GM12878 (cell line): ENCODE data around the gene NAV3. TPM values are rescaled to one million over a fixed set of nuclear protein-coding genes. Genes with fewer than 3 reads are reported as not detected.

Experiments
- ATAC-seq: fragments of 200-7000 bp; cut with Tn5 transposase; 3 replicates; pipeline ENCODE4 v1.9.1; 2020; ENCODE audit warnings: mild to moderate bottlenecking, moderate library complexity
- BruUV-seq: library from RNA; stranded (reverse); fragments of 400-500 nt; replicated peaks from 2 replicates; lab custom pipeline; 2021; lab: Mats Ljungman, UMichigan
- CTCF ChIA-PET: fragments of 300-600 bp; sonication (Branson Sonifier 250); formaldehyde crosslinking; extraction: SDS; loops from one replicate; lab custom pipeline; 2021; ENCODE audit warnings: inconsistent platforms; lab: Yijun Ruan, JAX
- POLR2A ChIA-PET: fragments of 350-600 bp; formaldehyde crosslinking; extraction: SDS; loops from one replicate; lab custom pipeline; 2021; ENCODE audit warnings: inconsistent platforms; lab: Charles Lee
- RAD21 ChIA-PET: fragments of 300-600 bp; sonication (Branson Sonifier 250); formaldehyde crosslinking; loops from one replicate; lab custom pipeline; 2023; ENCODE audit warnings: antibody characterized with exemption; ENCODE audit not compliant: unreplicated experiment; lab: Charles Lee
- SMC1A ChIA-PET: fragments of 300-600 bp; sonication (Branson Sonifier 250); formaldehyde crosslinking; loops from one replicate; lab custom pipeline; 2023; ENCODE audit not compliant: unreplicated experiment, uncharacterized antibody; lab: Charles Lee
- DNase-seq: peaks from one replicate; pipeline ENCODE4 v3.0.0-alpha.2; 2011; ENCODE audit warnings: low read depth, low spot score
- FAIRE-seq: peaks from 3 replicates; lab custom pipeline; 2011; peaks lifted over from hg19 to GRCh38; lab: Jason Lieb, UNC
- H2AFZ ChIP-seq: 2 replicates; pipeline ENCODE4 v1.6.0; 2011; ENCODE audit warnings: low read depth, low read length, control low read depth; ENCODE audit not compliant: control insufficient read depth
- H3K27ac ChIP-seq: 2 replicates; pipeline ENCODE4 v1.5.1; 2011; ENCODE audit warnings: control low read depth; ENCODE audit not compliant: control insufficient read depth, insufficient read depth
- H3K27me3 ChIP-seq, 2 experiments: replicated peaks in 1 of 2; 2 replicates each; pipeline versions ENCODE4 v1.6.0 to v1.6.1; 2011; ENCODE audit warnings: low read length in 1 of 2; ENCODE audit not compliant: control insufficient read depth in 2 of 2, insufficient read depth in 2 of 2
- H3K36me3 ChIP-seq, 2 experiments: 2 replicates each; pipeline ENCODE4 v1.5.1; 2011; ENCODE audit warnings: low read length in 1 of 2; ENCODE audit not compliant: control insufficient read depth in 2 of 2, insufficient read depth in 2 of 2
- H3K4me1 ChIP-seq: 2 replicates; pipeline ENCODE4 v1.6.1; 2011; ENCODE audit warnings: mild to moderate bottlenecking, low read length, moderate library complexity, mixed read lengths; ENCODE audit not compliant: control insufficient read depth, insufficient read depth
- H3K4me2 ChIP-seq: 2 replicates; pipeline ENCODE4 v1.6.0; 2011; ENCODE audit warnings: control low read depth; ENCODE audit not compliant: control insufficient read depth, insufficient read depth
- H3K4me3 ChIP-seq: fragments of 200-600 bp; sonication (generic); 2 replicates; pipeline ENCODE4 v1.5.1; 2016
- H3K79me2 ChIP-seq: 2 replicates; pipeline ENCODE4 v1.6.0; 2011; ENCODE audit warnings: low read length; ENCODE audit not compliant: control insufficient read depth, insufficient read depth
- H3K9ac ChIP-seq: 2 replicates; pipeline ENCODE4 v1.8.0; 2011; ENCODE audit warnings: low read length, control low read depth, mixed read lengths; ENCODE audit not compliant: control insufficient read depth, insufficient read depth
- H3K9me3 ChIP-seq: replicated peaks from 3 replicates; pipeline ENCODE4 v1.5.1; 2011; ENCODE audit warnings: mild to moderate bottlenecking, low read length; ENCODE audit not compliant: control insufficient read depth, insufficient read depth
- H4K20me1 ChIP-seq: 2 replicates; pipeline ENCODE4 v1.6.0; 2011; ENCODE audit not compliant: control insufficient read depth, insufficient read depth
- NFXL1 ChIP-seq: fragments of 450-650 bp; IDR thresholded peaks from 2 replicates; pipeline ENCODE4 v1.6.1; 2017; ENCODE audit warnings: antibody characterized with exemption, mild to moderate bottlenecking, borderline replicate concordance
- SP1 ChIP-seq: IDR thresholded peaks from one replicate; pipeline ENCODE4 v1.6.1; 2011; ENCODE audit warnings: low read depth, low read length
- SUPT20H ChIP-seq: IDR thresholded peaks from 2 replicates; pipeline ENCODE4 v1.6.1; 2011; ENCODE audit warnings: low read depth, mild to moderate bottlenecking, low read length, moderate library complexity, borderline replicate concordance; ENCODE audit not compliant: control insufficient read depth
- ZNF687 ChIP-seq: fragments of 450-650 bp; IDR thresholded peaks from 2 replicates; pipeline ENCODE4 v1.6.1; 2017; ENCODE audit warnings: mild to moderate bottlenecking, moderate library complexity
- ZSCAN29 ChIP-seq: fragments of 450-650 bp; IDR thresholded peaks from 2 replicates; pipeline ENCODE4 v1.6.1; 2017; ENCODE audit warnings: mild to moderate bottlenecking, moderate library complexity
- WGBS: methylation state at CpG from one replicate; pipeline ENCODE4 v1.1.6; 2016; ENCODE audit warnings: low lambda C conversion rate; ENCODE audit not compliant: insufficient replicate concordance, insufficient coverage; ENCODE audit errors: missing lambda C conversion rate; 5-methylcytosine and 5-hydroxymethylcytosine counted together
- in situ Hi-C: fragments of 300-500 bp; cut with MboI; formaldehyde crosslinking; loops from 9 replicates; pipeline ENCODE4 v1.14.3; 2018; ENCODE audit warnings: mixed read lengths
- intact Hi-C: fragments of 100-400 bp; cut with micrococcal nuclease; formaldehyde crosslinking; loops from one replicate; pipeline ENCODE4 v1.14.2; 2022; ENCODE audit not compliant: unreplicated experiment
- polyA plus RNA-seq, 11 experiments: library from polyadenylated mRNA; depleted of rRNA in 4 of 11; unstranded in 6 of 11; stranded (reverse) in 5 of 11; fragments of >200 nt; fragmentation: Nextera tagmentation in 4 of 11; fragmentation: Illumina TruSeq in 1 of 11; extraction: Ambion mirVana in 4 of 11; extraction: Trizol in 1 of 11; gene quantifications; 1 replicate in 1 of 11; 2 replicates in 10 of 11; pipeline versions ENCODE4 v1.2.1 to v1.2.3, GENCODE V29; 2011 to 2016; ENCODE audit warnings: inconsistent platforms in 2 of 11, missing spikeins in 2 of 11, low read depth in 1 of 11
- total RNA-seq, 4 experiments: library from RNA; depleted of rRNA in 3 of 4; stranded (reverse); fragments of >200 nt in 3 of 4; fragmentation: Illumina TruSeq in 1 of 4; extraction: Trizol in 1 of 4; gene quantifications; 2 replicates each; pipeline versions ENCODE4 v1.2.1 to v1.2.3, GENCODE V29; 2013 to 2021

Gene NAV3
- total and polyA plus RNA-seq, 10 of the 15 experiments (the other 5 are each of a cell fraction or from before 2014, with no cell fraction given), result 0.05 to 0.51 (median 0.22) TPM; not detected in 1

GRCh38 chr12:77821699-77822203 is 8.9 kb upstream of the NAV3 start:
- intact Hi-C loops, result no loop called here
- no peaks in the 10 kb centered on the region for H3K79me2 ChIP-seq
- no peak overlapping the region for H3K4me3 ChIP-seq
- POLR2A ChIA-PET, result no interaction called here
- H3K27ac ChIP-seq, result no peak overlapping the region
- RAD21 ChIA-PET, result interaction anchor here (1.5 to 1.7 kb wide), 2 partner anchors 9 to 104 kb away, joined by 5 to 6 read pairs; partner anchors contain the start of gene NAV3
- no peak for FAIRE-seq
- no peaks in the 10 kb centered on the region for H3K9me3 ChIP-seq
- no peak for ATAC-seq
- no peak overlapping the region for H2AFZ ChIP-seq
- no peaks in the 10 kb centered on the region for H3K36me3 ChIP-seq
- no peak for DNase-seq
- TF ChIP-seq ZSCAN29 (no peak), SP1 (no peak), NFXL1 (no peak), SUPT20H (no peak), ZNF687 (no peak)
- TF ChIP-seq, all 136 proteins: peak for 0
- in situ Hi-C loops, result no loop called here
- Histone ChIP-seq H4K20me1 (no peaks in the 10 kb centered on the region), H3K9ac (no peak overlapping the region), H3K4me2 (no peak overlapping the region), H3K4me1 (no peaks in the 10 kb centered on the region), H3K27me3 (no peaks in the 10 kb centered on the region)
- SMC1A ChIA-PET, result interaction anchor here (1.1 to 2.6 kb wide), 5 partner anchors 9 to 30 kb away, joined by 3 to 8 read pairs (median 7); partner anchors contain the start of gene NAV3
- 36% methylated on average over 2 of the region's 2 CpGs for WGBS
- no TSS peak for BruUV-seq
- CTCF ChIA-PET, result interaction anchor here (1.0 kb wide), 1 partner anchor 17 kb away, joined by 3 read pairs; no protein-coding TSS in a partner anchor
